GM12872 (cell line): ENCODE results near the gene METTL5.

ENCODE experiments used
- CTCF ChIP-seq: IDR thresholded peaks from 3 replicates; pipeline ENCODE4 v1.5.1; 2011; ENCODE audit warnings: low read depth, mild to moderate bottlenecking, low read length, moderate library complexity; ENCODE audit not compliant: insufficient read depth

Gene METTL5

GRCh38 chr2:169859423-169859822, 34.7 kb upstream of the METTL5 start:
- TF ChIP-seq CTCF, result no peak

- TF ChIP-seq CTCF, result no peak
These were observed 28.4 kb upstream of the METTL5 start for GRCh38 chr2:169853041-169853668.

GRCh38 chr2:169849710-169850109, 25.0 kb upstream of the METTL5 start:
- no peak for TF ChIP-seq CTCF

GRCh38 chr2:169845016-169845415, 20.3 kb upstream of the METTL5 start:
- TF ChIP-seq CTCF, result no peak

- no peak for TF ChIP-seq CTCF
These were observed 16.0 kb upstream of the METTL5 start for GRCh38 chr2:169840747-169841142.

- TF ChIP-seq CTCF, result no peak
These were observed 15.4 kb upstream of the METTL5 start for GRCh38 chr2:169839954-169840746.

GRCh38 chr2:169838743-169839489, 14.2 kb upstream of the METTL5 start:
- TF ChIP-seq CTCF, result no peak
